IPS DF 4.7 (cell line): ENCODE results near the gene ZNF770.
"Not testable (repeated sequence)": the region's sequence is repeated elsewhere in the genome, so short reads cannot be mapped to it uniquely, and the experiment has no call there.

Source experiments
- DNase-seq: peaks from one replicate; pipeline ENCODE4 v3.0.0-alpha.2; 2013; ENCODE audit warnings: low spot score; ENCODE audit errors: extremely low read depth

Gene ZNF770

GRCh38 chr15:34976073-34976472 is 12.0 kb downstream of the ZNF770 start:
- no peak for DNase-seq

GRCh38 chr15:34973512-34973911 is 14.6 kb downstream of the ZNF770 start:
- DNase-seq = no peak

GRCh38 chr15:34970098-34970643 is 17.9 kb downstream of the ZNF770 start:
- DNase-seq = not testable (repeated sequence)

GRCh38 chr15:34969340-34970097 is 18.6 kb downstream of the ZNF770 start, which contains the start of gene AQR:
Gene AQR (minus strand): TSS chr15:34969742. CDS start chr15:34969613, 129 bp downstream.
- DNase-seq = peak; percentile 97

GRCh38 chr15:34964277-34964676 is 23.8 kb downstream of the ZNF770 start:
- no peak for DNase-seq

- no peak for DNase-seq
These were observed 34.2 kb downstream of the ZNF770 start for GRCh38 chr15:34953851-34954250.

- DNase-seq = no peak
These were observed 35.6 kb downstream of the ZNF770 start for GRCh38 chr15:34952481-34952880.

- no peak for DNase-seq
These were observed 36.1 kb downstream of the ZNF770 start for GRCh38 chr15:34951993-34952392.

- no peak for DNase-seq
These were observed 43.2 kb downstream of the ZNF770 start for GRCh38 chr15:34944936-34945335.

GRCh38 chr15:34943711-34944110 is 44.4 kb downstream of the ZNF770 start:
- DNase-seq = no peak

- DNase-seq = not testable (repeated sequence)
These were observed 44.8 kb downstream of the ZNF770 start for GRCh38 chr15:34943264-34943663.

GRCh38 chr15:34942363-34942762 is 45.7 kb downstream of the ZNF770 start:
- DNase-seq = no peak

GRCh38 chr15:34941831-34942230 is 46.3 kb downstream of the ZNF770 start:
- no peak for DNase-seq

- no peak for DNase-seq
These were observed 46.8 kb downstream of the ZNF770 start for GRCh38 chr15:34941185-34941698.

- no peak for DNase-seq
These were observed 54.6 kb downstream of the ZNF770 start for GRCh38 chr15:34933432-34933975.

GRCh38 chr15:34928349-34928748 is 59.7 kb downstream of the ZNF770 start:
- DNase-seq = not testable (repeated sequence)
